IMR-90 (cell line): ENCODE measurements around the gene SCFD2. TPM values are rescaled to one million over a fixed set of nuclear protein-coding genes. Genes with fewer than 3 reads are reported as not detected.

Experiments
- microRNA-seq, 2 experiments: library from miRNA; stranded (forward) in 1 of 2; unstranded in 1 of 2; fragments of 10-50 nt in 1 of 2; fragments of <30 nt in 1 of 2; gene quantifications in 1 of 2; microRNA quantifications in 1 of 2; one replicate each; pipeline versions ENCODE3 to v1.1.0; 2013 to 2020; ENCODE audit not compliant: insufficient read depth in 1 of 2, insufficient read length in 1 of 2, unreplicated experiment in 1 of 2
- polyA plus RNA-seq, 3 experiments: library from polyadenylated mRNA; depleted of rRNA; stranded (reverse); fragments of >200 nt; gene quantifications; 2 replicates each; pipeline ENCODE4 v1.2.3, GENCODE V29; 2012; ENCODE audit warnings: low replicate concordance in 1 of 3
- small RNA-seq, 5 experiments: library from RNA; depleted of rRNA; stranded (forward); fragments of <200 nt; gene quantifications; one replicate each; pipeline ENCODE3, GENCODE V24; 2012
- total RNA-seq: library from RNA; depleted of rRNA; stranded (reverse); fragments of >200 nt; gene quantifications from 2 replicates; pipeline ENCODE4 v1.2.3, GENCODE V29; 2012; rRNA removed

SCFD2 gene
- total and polyA plus RNA-seq, 2 of the 4 experiments (the other 2 are of a cell fraction) = 18.9 to 62.4 TPM

Small RNA genes lying within 50 kb of the gene (microRNA-seq; reads per million reads assigned to microRNA genes)
- gene RNU6-310P (ENCODE audit: insufficient read depth, insufficient read length) = not detected

Small RNA genes lying within 50 kb of the gene (small RNA-seq; reads per million reads assigned to genes)
- 0 reads per million in 5 experiments for gene RNU6-310P

Other genes with a start within 250 kb of the SCFD2 start
- 37.5 and 48.9 TPM in 2 replicates for gene FIP1L1, start 11.6 kb upstream of the SCFD2 start, total RNA-seq
- 28.6 and 31.1 TPM in 2 replicates for gene FIP1L1, start 11.6 kb upstream of the SCFD2 start, polyA plus RNA-seq (2012; rRNA removed)
- gene LNX1, start 225.4 kb upstream of the SCFD2 start, total RNA-seq = 0.28 and 0.36 TPM in 2 replicates
- 0.15 and 0.19 TPM in 2 replicates for gene LNX1, start 225.4 kb upstream of the SCFD2 start, polyA plus RNA-seq (2012; rRNA removed)